Hepatocyte (in vitro differentiated cells): ENCODE data around the gene DYNC2H1.

Experiments used
- EZH2 ChIP-seq: fragments of 200-600 bp; sonication (generic); IDR thresholded peaks from 2 replicates; pipeline ENCODE4 v1.6.1; 2016; ENCODE audit warnings: antibody characterized with exemption, mild to moderate bottlenecking, borderline replicate concordance
- EZH2phosphoT487 ChIP-seq: fragments of 200-600 bp; sonication (generic); IDR thresholded peaks from one replicate; pipeline ENCODE4 v1.6.1; 2018; ENCODE audit warnings: antibody characterized with exemption, mild to moderate bottlenecking, low read depth, moderate library complexity; ENCODE audit not compliant: unreplicated experiment, severe bottlenecking
- TF ChIP-seq, protein P1 (sequence below): fragments of 200-600 bp; sonication (generic); IDR thresholded peaks from 2 replicates; pipeline ENCODE4 v1.5.1; 2016; ENCODE audit warnings: antibody characterized with exemption, mild to moderate bottlenecking; ENCODE audit not compliant: poor library complexity

DNA sequence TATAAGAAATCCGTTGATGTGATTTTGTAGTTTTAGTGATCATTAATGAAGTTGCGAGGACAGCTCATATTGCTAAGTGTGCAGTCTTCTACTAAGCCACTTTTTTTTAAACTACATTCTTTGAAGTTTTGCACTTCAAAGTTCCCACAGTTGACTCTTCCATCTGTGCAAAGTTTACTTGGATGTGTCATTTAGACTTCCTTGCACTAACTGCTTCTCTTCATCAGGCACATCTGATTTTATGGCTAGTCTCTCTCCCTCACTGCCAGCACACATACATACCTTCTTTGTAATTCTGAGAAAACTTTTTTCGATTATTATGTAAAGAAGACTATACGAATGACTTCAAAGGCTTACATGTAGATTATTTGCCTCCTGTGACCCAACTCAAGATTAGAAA lies 250.0 kb downstream of the DYNC2H1 start:
- TF ChIP-seq EZH2, result no peak
- TF ChIP-seq, protein P1, sequence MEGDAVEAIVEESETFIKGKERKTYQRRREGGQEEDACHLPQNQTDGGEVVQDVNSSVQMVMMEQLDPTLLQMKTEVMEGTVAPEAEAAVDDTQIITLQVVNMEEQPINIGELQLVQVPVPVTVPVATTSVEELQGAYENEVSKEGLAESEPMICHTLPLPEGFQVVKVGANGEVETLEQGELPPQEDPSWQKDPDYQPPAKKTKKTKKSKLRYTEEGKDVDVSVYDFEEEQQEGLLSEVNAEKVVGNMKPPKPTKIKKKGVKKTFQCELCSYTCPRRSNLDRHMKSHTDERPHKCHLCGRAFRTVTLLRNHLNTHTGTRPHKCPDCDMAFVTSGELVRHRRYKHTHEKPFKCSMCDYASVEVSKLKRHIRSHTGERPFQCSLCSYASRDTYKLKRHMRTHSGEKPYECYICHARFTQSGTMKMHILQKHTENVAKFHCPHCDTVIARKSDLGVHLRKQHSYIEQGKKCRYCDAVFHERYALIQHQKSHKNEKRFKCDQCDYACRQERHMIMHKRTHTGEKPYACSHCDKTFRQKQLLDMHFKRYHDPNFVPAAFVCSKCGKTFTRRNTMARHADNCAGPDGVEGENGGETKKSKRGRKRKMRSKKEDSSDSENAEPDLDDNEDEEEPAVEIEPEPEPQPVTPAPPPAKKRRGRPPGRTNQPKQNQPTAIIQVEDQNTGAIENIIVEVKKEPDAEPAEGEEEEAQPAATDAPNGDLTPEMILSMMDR, result no peak
- no peak for TF ChIP-seq EZH2phosphoT487
